ENCODE results near the gene GRPEL2. TPM values are rescaled to one million over a fixed set of nuclear protein-coding genes. Genes with fewer than 3 reads are reported as not detected.

Gene GRPEL2, protein sequence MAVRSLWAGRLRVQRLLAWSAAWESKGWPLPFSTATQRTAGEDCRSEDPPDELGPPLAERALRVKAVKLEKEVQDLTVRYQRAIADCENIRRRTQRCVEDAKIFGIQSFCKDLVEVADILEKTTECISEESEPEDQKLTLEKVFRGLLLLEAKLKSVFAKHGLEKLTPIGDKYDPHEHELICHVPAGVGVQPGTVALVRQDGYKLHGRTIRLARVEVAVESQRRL
- 10 to 100 TPM; 13.3 to 14.3 TPM for total RNA-seq
- polyA plus RNA-seq (ENCODE audit: insufficient read depth, low read depth, low replicate concordance): 11.6 TPM
- long read RNA-seq, donor 1, full-length matches to known transcripts: 1 of 32 reads
- long read RNA-seq, donor 1, partial matches to known transcripts: 31 of 32 reads
- long read RNA-seq, donor 1, other reads (novel, unspliced or antisense): 0 of 32 reads
- long read RNA-seq, donor 2, full-length matches to known transcripts: 1 of 24 reads
- long read RNA-seq, donor 2, partial matches to known transcripts: 23 of 24 reads
- long read RNA-seq, donor 2, other reads (novel, unspliced or antisense): 0 of 24 reads

DNA sequence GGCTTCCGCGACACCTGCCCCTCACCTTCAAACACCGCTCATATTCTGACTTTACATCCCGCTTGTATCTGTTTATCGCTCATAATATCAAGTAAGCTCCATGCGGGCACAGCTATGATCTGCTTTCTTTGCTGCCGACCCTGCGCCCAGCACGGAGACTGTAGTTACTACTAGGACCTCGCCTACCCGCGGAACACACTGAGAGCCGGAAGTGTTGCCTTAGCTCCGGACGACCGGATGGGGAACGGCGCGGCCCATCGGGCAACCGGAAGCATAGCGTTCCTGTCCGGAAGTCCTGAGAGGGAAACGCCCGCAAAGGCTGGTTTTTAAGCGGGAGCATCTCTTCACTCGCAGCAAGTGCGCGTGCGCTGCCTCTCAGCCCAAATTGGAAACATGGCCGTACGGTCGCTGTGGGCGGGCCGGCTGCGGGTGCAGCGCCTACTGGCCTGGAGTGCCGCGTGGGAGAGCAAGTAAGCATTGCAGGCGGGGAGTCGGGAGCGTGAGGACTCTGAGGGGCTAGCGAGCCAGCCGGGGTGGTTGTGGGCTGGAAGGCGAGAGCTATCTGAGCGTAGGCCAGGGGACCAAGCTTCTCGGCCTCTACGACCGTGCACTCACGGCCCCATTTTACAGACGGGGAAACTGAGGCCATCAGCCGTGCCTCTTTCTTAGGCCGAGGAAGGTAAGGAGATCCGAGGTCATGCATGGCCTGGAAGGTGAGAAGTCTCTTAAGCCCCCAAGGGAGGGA, at the start of gene GRPEL2:
Gene GRPEL2, plus strand, starts transcription at position 353 of the 745 bp plus-strand sequence. Its CDS starts 41 bp downstream, at position 394.
- WGBS, 2 donors: 0 to 1% methylated on average over 18 to 54 of the region's 54 CpGs
- no peak for TF ChIP-seq POLR2A (IDR thresholded peaks at IDR 0.05)
- TF ChIP-seq, protein P1, sequence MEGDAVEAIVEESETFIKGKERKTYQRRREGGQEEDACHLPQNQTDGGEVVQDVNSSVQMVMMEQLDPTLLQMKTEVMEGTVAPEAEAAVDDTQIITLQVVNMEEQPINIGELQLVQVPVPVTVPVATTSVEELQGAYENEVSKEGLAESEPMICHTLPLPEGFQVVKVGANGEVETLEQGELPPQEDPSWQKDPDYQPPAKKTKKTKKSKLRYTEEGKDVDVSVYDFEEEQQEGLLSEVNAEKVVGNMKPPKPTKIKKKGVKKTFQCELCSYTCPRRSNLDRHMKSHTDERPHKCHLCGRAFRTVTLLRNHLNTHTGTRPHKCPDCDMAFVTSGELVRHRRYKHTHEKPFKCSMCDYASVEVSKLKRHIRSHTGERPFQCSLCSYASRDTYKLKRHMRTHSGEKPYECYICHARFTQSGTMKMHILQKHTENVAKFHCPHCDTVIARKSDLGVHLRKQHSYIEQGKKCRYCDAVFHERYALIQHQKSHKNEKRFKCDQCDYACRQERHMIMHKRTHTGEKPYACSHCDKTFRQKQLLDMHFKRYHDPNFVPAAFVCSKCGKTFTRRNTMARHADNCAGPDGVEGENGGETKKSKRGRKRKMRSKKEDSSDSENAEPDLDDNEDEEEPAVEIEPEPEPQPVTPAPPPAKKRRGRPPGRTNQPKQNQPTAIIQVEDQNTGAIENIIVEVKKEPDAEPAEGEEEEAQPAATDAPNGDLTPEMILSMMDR (IDR thresholded peaks at IDR 0.05): peak in 1 of 3 experiments; percentile 22

DNA sequence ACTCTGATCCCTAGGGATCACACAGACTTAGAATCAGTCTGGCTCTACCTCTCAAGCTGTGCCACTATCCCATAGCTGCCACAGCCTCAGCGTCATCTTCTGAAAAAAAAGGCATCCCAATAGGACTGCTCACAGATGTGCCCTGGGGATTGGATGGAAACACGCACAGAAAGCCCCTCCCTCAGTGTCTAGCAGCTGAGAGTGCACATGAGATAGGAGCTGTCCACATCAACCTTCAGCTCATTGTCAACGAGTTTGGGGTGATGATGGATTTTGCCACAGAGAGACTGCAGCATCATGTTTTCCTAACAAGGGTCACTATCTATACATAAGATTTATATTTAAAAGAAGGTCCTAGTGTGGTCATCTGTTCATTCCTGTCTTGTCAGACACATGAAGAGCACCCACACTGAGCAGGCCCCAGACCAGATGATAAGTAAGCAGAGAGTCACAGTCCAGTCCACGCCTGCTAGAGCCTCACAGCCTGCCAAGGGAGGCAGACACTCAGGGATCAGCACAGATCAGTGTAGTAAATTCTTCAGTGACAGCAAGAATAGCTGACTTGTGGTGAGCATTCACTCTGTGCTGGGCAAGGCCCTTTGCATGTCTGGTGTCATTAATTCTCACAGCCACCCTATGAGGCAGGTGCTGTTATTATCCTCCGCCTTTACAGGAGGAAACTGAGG, 47.8 kb upstream of the GRPEL2 start:
- TF ChIP-seq, protein P1 (IDR thresholded peaks at IDR 0.05): no peak
- no peak for TF ChIP-seq POLR2A (IDR thresholded peaks at IDR 0.05)
- Histone ChIP-seq H3K27ac (no peak overlapping the region), H3K4me1 (peaks cover 6% of the 10 kb centered on the region), H3K27me3 (no peaks in the 10 kb centered on the region), H3K9me3 (no peaks in the 10 kb centered on the region), H3K4me3 (no peak overlapping the region), H3K36me3 (ENCODE audit: low read depth, missing control alignments) (no peaks in the 10 kb centered on the region)
- DNase-seq: no peak
- WGBS, 2 donors: 74 to 89% methylated on average over 3 to 5 of the region's 5 CpGs
- intact Hi-C loops (cut with DNase I; ENCODE audit: low total_unique reads): no loop called here

More for the DNA sequence above, at the start of gene GRPEL2:
- Histone ChIP-seq H3K4me1 (peaks cover 6% of the 10 kb centered on the region), H3K9me3 (no peaks in the 10 kb centered on the region), H3K4me3 (peak within 1 kb of the TSS; percentile 65 to 90), H3K27ac (peak within 1 kb of the TSS; percentile 5 to 70), H3K27me3 (no peaks in the 10 kb centered on the region), H3K36me3 (ENCODE audit: low read depth, missing control alignments) (no peaks in the 10 kb centered on the region)
- intact Hi-C loops (cut with DNase I; ENCODE audit: low total_unique reads): no loop called here
- peak; percentile 98 for DNase-seq

DNA sequence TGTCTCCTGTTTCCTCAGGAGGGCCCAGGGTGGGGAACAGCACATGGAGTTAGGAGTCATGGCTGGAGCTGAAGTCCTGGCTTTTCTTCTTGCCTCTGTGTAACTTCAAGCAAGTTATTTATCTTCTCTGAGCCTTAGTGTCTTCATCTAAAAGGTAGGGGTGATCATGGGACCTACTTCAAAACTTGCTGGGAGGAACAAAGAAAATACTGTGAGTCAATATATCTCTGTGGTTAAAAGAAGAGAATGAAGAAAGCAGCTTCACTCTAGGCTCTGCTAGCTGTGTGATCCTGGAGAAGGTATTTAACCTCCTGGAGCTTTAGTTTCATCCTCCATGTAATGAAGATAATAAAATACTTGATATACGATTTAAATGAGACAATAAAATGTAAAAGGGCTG, 47.1 kb upstream of the GRPEL2 start:
- Histone ChIP-seq H3K27me3 (no peaks in the 10 kb centered on the region), H3K9me3 (no peaks in the 10 kb centered on the region), H3K27ac (peak overlapping the region in 1 of 2 donors; percentile 60), H3K4me1 (peaks cover 6% of the 10 kb centered on the region), H3K36me3 (ENCODE audit: low read depth, missing control alignments) (no peaks in the 10 kb centered on the region), H3K4me3 (no peak overlapping the region)
- no peak for DNase-seq
- 53 to 64% methylated on average over 1 of the region's 1 CpG for WGBS, 2 donors
- TF ChIP-seq POLR2A (IDR thresholded peaks at IDR 0.05): no peak
- TF ChIP-seq, protein P1 (IDR thresholded peaks at IDR 0.05): no peak
- intact Hi-C loops (cut with DNase I; ENCODE audit: low total_unique reads): no loop called here

DNA sequence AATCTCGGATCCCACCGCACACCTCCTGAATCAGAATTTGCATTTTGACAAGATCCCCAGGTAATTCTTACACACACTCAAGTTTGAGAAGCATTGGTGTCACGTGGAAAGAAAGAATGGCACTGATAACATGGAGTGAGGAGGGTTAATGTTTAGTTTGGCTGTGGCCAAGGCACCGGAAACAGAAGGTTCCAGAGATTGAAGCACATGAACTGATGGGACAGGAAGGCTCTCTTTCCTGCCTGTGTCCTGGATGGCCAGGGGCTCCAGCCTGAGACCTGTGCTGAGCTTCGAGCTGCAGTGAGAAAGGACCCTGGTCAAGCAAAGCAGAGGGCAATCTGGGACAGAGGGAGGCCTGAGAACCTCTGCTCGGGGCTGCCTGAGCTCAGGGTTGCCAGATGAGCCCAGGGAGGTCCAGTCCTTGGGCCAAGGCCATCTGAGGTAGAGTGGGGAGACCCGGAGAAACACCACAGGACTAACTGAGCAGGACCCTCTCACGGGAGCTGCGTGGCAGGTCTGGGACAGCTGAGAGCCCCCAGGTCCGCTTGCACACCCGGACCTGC, 46.4 kb upstream of the GRPEL2 start:
- Histone ChIP-seq H3K4me1 (peaks cover 6% of the 10 kb centered on the region), H3K36me3 (ENCODE audit: low read depth, missing control alignments) (no peaks in the 10 kb centered on the region), H3K4me3 (no peak overlapping the region), H3K27me3 (no peaks in the 10 kb centered on the region), H3K9me3 (no peaks in the 10 kb centered on the region), H3K27ac (peak overlapping the region in 1 of 2 donors; percentile 60)
- WGBS, 2 donors: 37 to 59% methylated on average over 6 to 11 of the region's 11 CpGs
- DNase-seq: no peak
- intact Hi-C loops (cut with DNase I; ENCODE audit: low total_unique reads): no loop called here
- TF ChIP-seq, protein P1 (IDR thresholded peaks at IDR 0.05): no peak
- no peak for TF ChIP-seq POLR2A (IDR thresholded peaks at IDR 0.05)
